NCI-H2029 treated with DMSO at 0.1 percent for 48 hours (cell line): Measurements from ENCODE around the gene PRPF6.

Source experiments
- DNase-seq: peaks from one replicate; lab custom pipeline; 2025; lab: John Stamatoyannopoulos, UW

Gene PRPF6

GRCh38 chr20:63980806-63981728, at the start of gene PRPF6:
PRPF6 (plus strand) TSS chr20:63981132; CDS start chr20:63981246, 114 bp downstream.
- DNase-seq = peak; percentile 92

DNA sequence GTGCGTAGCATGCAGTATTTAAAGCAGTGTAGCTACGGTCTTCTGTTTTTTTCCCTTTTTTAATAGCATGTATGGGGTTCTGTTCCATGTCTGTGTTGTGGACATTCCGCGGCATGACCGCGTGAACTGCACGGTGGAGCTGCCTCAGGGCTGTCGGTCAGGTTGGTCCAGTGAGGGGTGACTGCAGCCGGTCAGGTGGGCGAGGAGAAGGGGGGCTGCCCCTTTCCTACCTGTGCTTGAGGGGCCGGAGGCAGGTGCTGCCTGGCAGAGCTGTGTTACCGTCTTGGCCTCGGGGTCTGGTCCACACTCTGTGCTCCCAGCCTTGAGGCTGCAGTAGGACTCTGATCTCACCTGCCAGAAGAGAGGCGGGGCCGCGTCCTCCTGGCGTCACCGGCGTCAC, 49.2 kb upstream of the PRPF6 start:
- no peak for DNase-seq

- no peak for DNase-seq
Observed at GRCh38 chr20:63932606-63933160, 48.2 kb upstream of the PRPF6 start.

DNA sequence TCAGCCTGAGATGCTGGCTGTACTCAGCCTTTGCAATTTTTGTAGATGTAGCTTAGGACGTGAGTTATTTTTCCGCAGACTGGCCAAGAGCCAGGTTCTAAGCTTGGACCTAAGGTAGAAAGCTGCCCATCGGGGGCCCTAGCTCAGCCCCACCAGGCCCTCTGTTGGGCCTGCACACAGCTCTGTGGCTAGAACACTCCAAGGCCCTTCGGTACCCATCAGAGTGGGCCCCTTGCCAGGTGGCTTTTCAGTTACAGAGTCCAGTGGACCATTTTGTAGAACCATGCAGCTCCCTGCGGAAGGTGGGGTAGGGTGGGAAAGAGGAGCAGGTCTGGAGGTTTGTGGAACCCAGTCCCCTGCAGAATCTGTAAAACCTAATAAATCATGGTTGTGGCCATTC, 47.3 kb upstream of the PRPF6 start:
- DNase-seq = no peak

DNA sequence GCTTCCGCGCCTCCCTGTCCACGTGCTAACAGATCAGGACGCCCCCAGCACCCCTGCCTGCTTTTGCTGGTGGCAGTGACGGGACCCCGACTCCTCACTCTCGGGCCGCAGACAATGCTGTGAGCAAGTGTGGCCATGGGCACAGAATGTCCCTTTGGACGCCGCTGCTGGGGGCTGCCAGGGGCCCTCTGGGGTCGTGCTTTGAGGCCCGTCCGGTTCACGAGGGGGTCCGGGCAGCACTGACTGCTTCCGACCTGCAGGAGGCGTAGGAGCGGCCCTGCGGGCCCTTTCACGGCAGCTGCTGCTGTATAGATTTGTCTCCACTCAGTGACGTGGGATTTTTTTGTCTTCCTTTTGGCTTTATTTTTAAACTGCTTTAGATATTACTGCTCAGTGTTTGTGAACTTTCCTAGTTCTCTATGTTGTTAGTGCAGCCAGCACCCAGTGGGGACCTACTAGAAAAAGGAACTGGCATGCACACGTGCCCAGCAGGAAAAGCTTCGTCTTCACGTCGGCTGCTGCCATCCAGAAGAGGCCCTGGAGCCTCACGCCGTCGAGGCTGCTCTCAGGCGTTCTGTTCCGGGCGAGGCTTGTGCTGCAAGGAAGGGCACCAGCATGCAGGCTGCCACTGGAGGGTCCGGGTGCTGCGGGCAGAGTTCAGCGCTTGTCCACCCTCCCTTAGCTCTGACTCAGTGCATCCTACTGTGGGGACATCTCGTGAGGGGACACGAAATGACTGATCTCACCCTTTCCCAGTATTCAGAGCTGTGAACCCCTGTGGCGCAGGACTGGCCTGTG, 46.5 kb upstream of the PRPF6 start:
- DNase-seq = no peak

DNA sequence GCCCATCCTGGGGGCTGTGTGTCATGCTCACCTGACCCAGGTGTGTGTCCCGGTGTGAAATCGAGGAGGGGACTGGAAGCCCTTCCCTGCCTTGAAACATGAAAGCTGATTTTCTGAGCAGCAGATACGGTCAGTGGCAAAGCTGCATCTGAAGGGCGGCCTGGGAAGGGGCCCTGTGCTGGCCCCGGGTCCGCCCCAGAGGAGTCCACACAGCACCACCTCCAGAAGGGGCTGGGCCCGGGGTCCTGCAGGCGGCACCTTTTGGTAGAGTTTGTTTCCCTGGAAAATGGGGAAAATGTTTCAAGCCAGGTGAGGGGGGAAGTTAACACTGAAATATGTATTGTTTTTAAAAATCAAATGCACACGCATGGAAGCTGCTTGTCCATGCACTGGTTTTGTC, 45.5 kb upstream of the PRPF6 start:
- no peak for DNase-seq

GRCh38 chr20:63937596-63937995, 43.3 kb upstream of the PRPF6 start:
- no peak for DNase-seq

- DNase-seq = no peak
Observed at GRCh38 chr20:63939061-63939935, 41.6 kb upstream of the PRPF6 start.

GRCh38 chr20:63940071-63940471, 40.9 kb upstream of the PRPF6 start:
- no peak for DNase-seq

- no peak for DNase-seq
Observed at GRCh38 chr20:63940472-63941266, 40.3 kb upstream of the PRPF6 start.

- no peak for DNase-seq
Observed at GRCh38 chr20:63941282-63942081, 39.5 kb upstream of the PRPF6 start.

DNA sequence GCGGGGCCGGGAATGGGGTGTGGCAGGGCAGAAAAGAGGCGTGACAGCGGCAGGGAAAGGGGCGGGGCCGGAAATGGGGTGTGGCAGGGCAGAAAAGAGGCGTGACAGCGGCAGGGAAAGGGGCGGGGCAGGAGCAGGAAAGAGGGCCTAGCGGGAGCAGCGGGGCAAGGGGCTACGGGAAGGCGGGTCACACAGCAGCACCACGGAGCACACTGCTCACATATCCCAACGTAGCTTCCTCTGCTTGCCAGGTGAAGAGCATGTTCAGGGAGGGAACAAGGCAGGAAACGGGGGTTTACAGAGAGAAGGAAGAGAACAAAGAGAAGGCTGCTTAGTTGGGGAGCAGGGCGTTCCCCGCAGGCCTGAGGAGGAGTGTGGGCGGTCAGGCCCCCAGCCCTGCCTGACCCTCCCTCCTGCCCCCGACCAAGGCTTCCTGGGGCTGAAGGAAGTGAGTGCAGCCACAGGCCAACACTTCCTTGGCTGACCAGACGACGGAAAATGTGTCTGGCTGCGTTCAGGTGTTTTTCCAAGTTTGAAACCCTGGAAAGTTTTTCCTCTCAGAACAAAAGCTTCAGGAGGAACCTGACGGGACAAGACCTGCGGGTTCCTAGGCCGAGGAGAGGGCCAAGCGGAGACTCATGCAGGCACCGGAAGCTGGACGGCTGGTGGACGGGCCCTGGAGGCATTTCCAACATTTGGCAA, 38.5 kb upstream of the PRPF6 start:
- no peak for DNase-seq

DNA sequence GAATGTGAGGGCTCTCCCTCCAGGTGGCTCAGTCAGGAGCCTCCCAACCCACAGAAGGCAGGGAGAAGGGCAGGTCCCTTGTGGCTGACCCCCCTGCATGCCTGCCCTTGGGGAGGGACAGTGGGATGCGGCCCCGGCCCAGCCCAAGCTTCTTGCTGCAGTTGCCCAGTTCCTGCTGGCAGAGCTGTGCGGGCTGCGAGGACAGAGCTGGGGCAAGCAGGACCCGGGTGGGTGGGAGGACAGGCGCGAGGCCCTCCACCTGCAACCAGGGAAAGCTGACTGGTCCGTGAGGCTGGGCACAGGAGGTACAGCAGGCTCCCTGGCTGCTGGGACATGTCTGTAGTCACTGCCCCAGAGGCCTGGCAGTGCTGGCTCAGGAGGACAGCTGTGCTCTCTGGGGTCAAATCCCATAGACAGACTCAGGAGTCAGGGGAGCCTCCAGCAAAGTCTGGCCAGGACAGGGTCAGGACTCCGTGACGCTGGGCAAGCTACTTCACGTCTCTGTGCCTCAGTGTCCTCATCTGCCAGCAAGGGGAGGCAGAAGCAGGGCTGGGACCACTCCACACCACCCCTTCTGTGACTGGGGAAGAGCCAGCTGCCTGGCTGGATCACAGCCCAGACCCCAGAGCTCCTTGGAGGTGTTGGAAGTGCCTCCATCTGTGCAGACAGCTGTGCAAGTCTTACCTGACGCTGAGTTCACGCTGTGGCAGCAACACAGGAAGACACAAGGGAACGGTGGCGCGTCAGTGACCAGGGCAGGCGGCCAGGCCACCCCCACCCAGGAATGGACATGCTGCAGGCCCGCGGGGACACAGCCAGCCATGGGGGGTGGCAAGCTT, 37.7 kb upstream of the PRPF6 start:
- DNase-seq = no peak

GRCh38 chr20:63943808-63944077, 37.2 kb upstream of the PRPF6 start:
- no peak for DNase-seq

DNA sequence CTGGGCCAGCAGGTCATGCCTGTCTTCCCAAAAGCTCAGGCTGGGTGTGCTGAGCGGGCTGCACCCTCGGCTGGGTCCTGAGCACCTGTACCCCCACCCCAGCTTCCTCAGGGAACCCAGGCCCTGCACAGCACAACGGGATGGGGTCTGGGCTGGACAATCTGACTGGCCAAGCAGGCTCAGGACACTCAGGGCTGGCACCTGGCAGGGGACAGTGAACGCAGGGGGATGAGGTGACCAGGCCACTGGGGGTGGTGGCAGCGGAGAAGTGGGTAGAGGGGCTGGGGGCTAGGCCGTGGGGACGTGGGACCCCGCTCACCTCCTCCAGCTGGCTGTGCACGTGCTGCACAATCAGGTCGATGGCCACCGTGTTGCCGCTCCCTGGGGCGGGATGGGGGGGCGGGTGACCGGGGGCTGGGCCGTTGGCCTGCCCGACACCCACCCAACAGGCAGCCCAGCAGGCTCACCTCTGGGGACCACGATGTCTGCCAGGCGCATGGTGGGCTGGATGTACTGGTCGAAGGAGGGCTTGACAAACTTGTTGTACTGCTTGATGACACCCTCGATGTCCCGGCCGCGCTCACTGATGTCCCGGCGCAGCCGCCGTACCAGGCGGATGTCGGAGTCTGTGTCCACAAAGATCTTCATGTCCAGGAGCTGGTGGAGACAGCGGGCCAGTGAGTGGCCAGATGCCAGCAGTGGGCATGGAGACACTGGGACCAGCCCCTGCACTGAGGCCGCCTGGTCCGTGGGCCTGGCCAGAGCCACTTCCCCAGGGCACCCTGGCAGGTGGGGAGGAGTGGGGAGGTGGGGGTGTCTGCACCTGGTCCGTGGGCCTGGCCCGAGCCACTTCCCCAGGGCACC, 36.6 kb upstream of the PRPF6 start:
- DNase-seq = no peak

GRCh38 chr20:63945031-63945658, 35.8 kb upstream of the PRPF6 start:
- DNase-seq = no peak
